ENCODE measurements around the gene ADCYAP1R1. TPM values are rescaled to one million over a fixed set of nuclear protein-coding genes. Genes with fewer than 3 reads are reported as not detected.

ADCYAP1R1 gene
- total RNA-seq, 2 donors from 2014 or later = 1.4 to 2.5 TPM

- Histone ChIP-seq H3K4me1 (ENCODE audit: control insufficient read depth in 1 of 2, low read depth in 2 of 2) (no peaks in the 10 kb centered on the region), H3K4me3 (no peak overlapping the region), H3K36me3 (no peaks in the 10 kb centered on the region), H3K27ac (no peak overlapping the region), H3K27me3 (replicated peaks; ENCODE audit: insufficient read depth) (no peaks in the 10 kb centered on the region), H3K9me3 (no peaks in the 10 kb centered on the region)
- ATAC-seq (ENCODE audit: insufficient number of reproducible peaks, low FRiP score, low read depth) (no peak), DNase-seq (ENCODE audit: low spot score) (no peak)
- TF ChIP-seq, protein P1, sequence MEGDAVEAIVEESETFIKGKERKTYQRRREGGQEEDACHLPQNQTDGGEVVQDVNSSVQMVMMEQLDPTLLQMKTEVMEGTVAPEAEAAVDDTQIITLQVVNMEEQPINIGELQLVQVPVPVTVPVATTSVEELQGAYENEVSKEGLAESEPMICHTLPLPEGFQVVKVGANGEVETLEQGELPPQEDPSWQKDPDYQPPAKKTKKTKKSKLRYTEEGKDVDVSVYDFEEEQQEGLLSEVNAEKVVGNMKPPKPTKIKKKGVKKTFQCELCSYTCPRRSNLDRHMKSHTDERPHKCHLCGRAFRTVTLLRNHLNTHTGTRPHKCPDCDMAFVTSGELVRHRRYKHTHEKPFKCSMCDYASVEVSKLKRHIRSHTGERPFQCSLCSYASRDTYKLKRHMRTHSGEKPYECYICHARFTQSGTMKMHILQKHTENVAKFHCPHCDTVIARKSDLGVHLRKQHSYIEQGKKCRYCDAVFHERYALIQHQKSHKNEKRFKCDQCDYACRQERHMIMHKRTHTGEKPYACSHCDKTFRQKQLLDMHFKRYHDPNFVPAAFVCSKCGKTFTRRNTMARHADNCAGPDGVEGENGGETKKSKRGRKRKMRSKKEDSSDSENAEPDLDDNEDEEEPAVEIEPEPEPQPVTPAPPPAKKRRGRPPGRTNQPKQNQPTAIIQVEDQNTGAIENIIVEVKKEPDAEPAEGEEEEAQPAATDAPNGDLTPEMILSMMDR (IDR thresholded peaks at IDR 0.05) = no peak
Measured at GRCh38 chr7:31093282-31093681, 41.2 kb downstream of the ADCYAP1R1 start.

DNA sequence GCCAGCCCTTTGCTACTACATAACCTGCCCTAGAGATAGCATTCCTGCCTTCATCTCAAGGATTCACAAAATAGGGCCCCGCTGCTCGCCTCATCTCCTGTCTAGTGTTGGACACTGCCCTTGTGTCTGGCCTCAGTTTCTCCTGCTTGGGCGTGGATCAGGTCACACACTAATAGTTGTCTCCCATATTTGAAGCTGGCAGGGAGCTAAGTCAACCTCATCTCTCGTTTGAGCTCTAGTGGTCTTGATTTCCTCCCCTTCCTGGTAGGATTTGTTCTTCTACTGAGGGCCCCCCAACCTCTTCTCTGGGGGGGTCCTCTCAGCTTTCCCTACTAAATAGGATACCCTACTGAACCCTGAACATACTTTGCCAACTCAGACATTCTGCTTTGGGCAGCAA lies 42.2 kb downstream of the ADCYAP1R1 start:
- no peak for ATAC-seq (ENCODE audit: insufficient number of reproducible peaks, low FRiP score, low read depth)
- no peak for DNase-seq (ENCODE audit: low spot score)

DNA sequence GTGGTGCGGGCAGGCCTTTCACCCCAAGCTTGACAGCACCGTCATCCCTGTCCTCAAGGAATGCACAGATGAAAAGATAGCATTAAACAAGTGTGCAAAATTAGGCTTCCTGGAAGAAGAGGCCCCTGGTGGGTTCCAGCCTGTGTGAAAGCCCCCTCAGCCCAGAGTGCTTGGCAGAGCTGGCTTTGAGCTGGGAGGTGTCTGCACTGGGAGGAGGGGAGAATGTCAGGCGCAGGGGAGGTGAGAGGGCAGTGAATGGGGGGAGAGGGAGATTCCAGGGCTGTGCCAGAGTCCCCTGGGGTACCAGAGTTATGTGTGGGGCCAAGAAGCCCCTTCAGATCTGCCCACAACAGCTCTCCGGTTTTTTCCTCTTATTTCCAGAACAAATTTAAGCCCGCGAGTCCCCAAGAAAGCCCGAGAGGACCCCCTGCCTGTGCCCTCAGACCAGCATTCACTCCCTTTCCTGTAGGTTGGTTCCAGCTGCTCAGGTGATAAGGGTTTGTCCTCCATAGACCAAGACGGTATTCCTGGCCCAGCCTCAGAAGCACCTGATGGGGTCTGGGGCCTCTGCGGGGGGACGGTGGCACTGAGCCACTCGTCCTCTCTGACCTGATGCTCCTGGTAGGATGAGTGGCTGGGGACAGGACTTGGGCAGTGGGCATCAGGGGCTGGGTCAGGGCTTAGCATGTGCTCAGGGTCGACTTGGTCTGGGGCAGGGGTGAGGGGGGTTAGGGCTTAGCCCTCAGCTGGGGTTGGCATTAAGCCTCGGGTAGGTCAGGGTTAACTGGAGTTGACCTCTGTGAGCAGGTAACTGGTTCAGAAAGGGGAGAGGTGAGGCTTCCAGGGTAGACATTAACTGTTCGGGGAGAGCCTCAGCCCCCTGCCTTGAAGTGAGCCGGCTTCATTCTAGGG lies 43.4 kb downstream of the ADCYAP1R1 start:
- H3K4me3 ChIP-seq = no peak overlapping the region
- H3K36me3 ChIP-seq = no peaks in the 10 kb centered on the region
- no peak overlapping the region for H3K27ac ChIP-seq
- no peaks in the 10 kb centered on the region for H3K27me3 ChIP-seq (replicated peaks; ENCODE audit: insufficient read depth)
- no peaks in the 10 kb centered on the region for H3K9me3 ChIP-seq
- DNase-seq (ENCODE audit: low spot score) (no peak), ATAC-seq (ENCODE audit: insufficient number of reproducible peaks, low FRiP score, low read depth) (no peak)
- TF ChIP-seq, protein P1 (IDR thresholded peaks at IDR 0.05) = no peak
- H3K4me1 ChIP-seq (ENCODE audit: control insufficient read depth in 1 of 2, low read depth in 2 of 2) = no peaks in the 10 kb centered on the region

More for the DNA sequence above, 42.2 kb downstream of the ADCYAP1R1 start:
- Histone ChIP-seq H3K4me1 (ENCODE audit: control insufficient read depth in 1 of 2, low read depth in 2 of 2) (no peaks in the 10 kb centered on the region), H3K27ac (no peak overlapping the region), H3K4me3 (no peak overlapping the region), H3K9me3 (no peaks in the 10 kb centered on the region), H3K36me3 (no peaks in the 10 kb centered on the region), H3K27me3 (replicated peaks; ENCODE audit: insufficient read depth) (no peaks in the 10 kb centered on the region)
- TF ChIP-seq, protein P1 (IDR thresholded peaks at IDR 0.05) = no peak

GRCh38 chr7:31096198-31096876 lies 44.2 kb downstream of the ADCYAP1R1 start:
- Histone ChIP-seq H3K4me3 (no peak overlapping the region), H3K4me1 (ENCODE audit: control insufficient read depth in 1 of 2, low read depth in 2 of 2) (no peaks in the 10 kb centered on the region), H3K9me3 (no peaks in the 10 kb centered on the region), H3K36me3 (no peaks in the 10 kb centered on the region), H3K27me3 (replicated peaks; ENCODE audit: insufficient read depth) (no peaks in the 10 kb centered on the region), H3K27ac (no peak overlapping the region)
- no peak for DNase-seq (ENCODE audit: low spot score)
- ATAC-seq (ENCODE audit: insufficient number of reproducible peaks, low FRiP score, low read depth) = no peak
- TF ChIP-seq, protein P1 (IDR thresholded peaks at IDR 0.05) = no peak

DNA sequence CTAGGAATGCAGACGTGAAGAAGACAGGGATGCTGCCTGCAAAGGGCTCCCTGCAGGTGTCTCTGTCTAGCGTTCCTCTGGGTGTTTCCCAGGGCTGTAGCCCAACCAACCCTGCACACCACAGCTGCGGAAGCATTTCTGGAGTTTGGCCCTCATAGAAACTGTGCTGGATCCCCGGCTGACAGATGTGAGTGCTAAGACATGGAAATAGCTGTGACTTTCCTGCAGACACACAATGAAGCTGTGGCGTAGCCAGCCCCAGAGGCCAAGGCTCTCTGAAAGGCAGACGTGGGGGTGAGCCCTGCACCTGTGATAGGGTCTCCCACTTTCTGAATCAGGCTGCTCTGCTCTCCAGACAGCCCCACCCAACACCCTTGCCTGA lies 44.8 kb downstream of the ADCYAP1R1 start:
- H3K27me3 ChIP-seq (replicated peaks; ENCODE audit: insufficient read depth) = no peaks in the 10 kb centered on the region
- TF ChIP-seq, protein P1 (IDR thresholded peaks at IDR 0.05) = no peak
- no peak overlapping the region for H3K27ac ChIP-seq
- no peak overlapping the region for H3K4me3 ChIP-seq
- ATAC-seq (ENCODE audit: insufficient number of reproducible peaks, low FRiP score, low read depth) (no peak), DNase-seq (ENCODE audit: low spot score) (no peak)
- H3K36me3 ChIP-seq = no peaks in the 10 kb centered on the region
- H3K9me3 ChIP-seq = no peaks in the 10 kb centered on the region
- no peaks in the 10 kb centered on the region for H3K4me1 ChIP-seq (ENCODE audit: control insufficient read depth in 1 of 2, low read depth in 2 of 2)

Measured in thoracic aorta (tissue), 2 donors.